ENCODE measurements around the gene BAZ2A.

DNA sequence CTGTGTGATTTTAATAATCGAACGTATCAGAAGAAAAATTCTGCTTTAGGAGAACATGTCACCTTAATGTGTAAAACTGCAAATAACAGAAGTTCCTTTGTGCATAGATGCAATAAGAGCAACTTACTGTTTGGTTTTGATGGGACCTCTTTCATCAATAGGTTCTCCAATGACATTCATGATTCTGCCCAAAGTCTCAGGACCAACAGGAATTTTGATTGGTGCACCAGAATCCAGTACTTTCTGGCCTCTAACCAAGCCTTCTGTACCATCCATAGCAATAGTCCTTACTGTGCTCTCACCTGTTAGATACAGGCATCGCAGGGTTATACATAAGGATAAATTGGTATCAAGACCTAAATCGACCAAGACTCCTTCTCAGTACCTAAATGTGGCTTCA lies 14.5 kb upstream of the BAZ2A start:
- no peak for TF ChIP-seq POLR2A (IDR thresholded peaks at IDR 0.05)
- TF ChIP-seq POLR2AphosphoS5 (IDR thresholded peaks at IDR 0.05) = no peak

Data from prostate gland (tissue), 1 donor.